ENCODE results near the gene NCOA6. TPM values are rescaled to one million over a fixed set of nuclear protein-coding genes. Genes with fewer than 3 reads are reported as not detected.

NCOA6 gene
- total RNA-seq, 1 donor from 2014 or later, result 21.1 TPM

DNA sequence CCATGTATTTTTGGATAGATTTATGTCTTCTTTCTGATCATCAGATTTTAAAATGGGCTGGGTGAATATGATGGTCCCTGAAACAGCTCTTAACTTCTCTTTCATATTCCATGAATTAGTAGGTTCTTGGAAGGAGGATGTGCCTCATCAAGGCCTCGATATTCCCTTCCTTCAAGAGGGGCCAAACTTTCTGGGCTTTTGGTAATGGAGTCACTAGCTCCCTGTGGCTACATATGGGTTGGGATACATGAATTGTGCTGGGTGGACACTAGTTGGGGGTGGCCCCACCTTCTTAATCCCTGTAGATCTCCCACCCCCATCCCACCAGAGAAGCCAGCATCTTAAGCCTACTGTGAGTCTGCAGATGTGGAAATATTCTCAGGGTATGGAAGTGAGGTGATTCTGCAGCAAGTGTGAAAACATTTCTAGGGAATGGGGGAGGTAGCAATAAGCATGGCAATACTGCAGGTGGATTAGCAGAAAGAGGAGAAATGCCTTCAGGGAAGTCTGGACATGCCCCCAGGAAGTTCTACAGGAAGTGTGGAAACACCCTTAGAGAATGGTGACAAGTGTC, 119.1 kb downstream of the NCOA6 start:
- peaks cover 8% of the 10 kb centered on the region for H3K4me1 Mint-ChIP-seq (ENCODE audit: low read depth, unreplicated experiment)

GRCh38 chr20:34705397-34706301, 119.8 kb downstream of the NCOA6 start:
- Histone ChIP-seq H3K27me3 (ENCODE audit: insufficient read depth, low read length) (no peaks in the 10 kb centered on the region), H3K36me3 (ENCODE audit: insufficient read depth, low read length) (no peaks in the 10 kb centered on the region), H3K79me2 (ENCODE audit: insufficient read depth, low read length) (no peaks in the 10 kb centered on the region), H4K20me1 (ENCODE audit: insufficient read depth, low read length) (peaks cover 31% of the 10 kb centered on the region), H3K4me2 (ENCODE audit: low read length) (peak overlapping the region; percentile 94), H3K9me3 (ENCODE audit: insufficient read depth, low read depth, low read length) (no peaks in the 10 kb centered on the region), H3K27ac (ENCODE audit: low read depth, low read length) (no peak overlapping the region), H2AFZ (ENCODE audit: low read depth, low read length) (no peak overlapping the region), H3K4me3 (ENCODE audit: insufficient read depth, low read depth, low read length) (peak overlapping the region; percentile 85), H3K4me1 (ENCODE audit: insufficient read depth, low read length) (peaks cover 24% of the 10 kb centered on the region), H3K9ac (ENCODE audit: low read length) (peak overlapping the region; percentile 89)
- DNase-seq (ENCODE audit: low read depth) (no peak), FAIRE-seq (no peak)
- Mint-ChIP-seq H3K9me3 (ENCODE audit: unreplicated experiment) (no peaks in the 10 kb centered on the region), H3K4me1 (ENCODE audit: low read depth, unreplicated experiment) (peaks cover 8% of the 10 kb centered on the region), H3K27me3 (ENCODE audit: low read depth, unreplicated experiment) (peaks cover 13% of the 10 kb centered on the region), H3K36me3 (ENCODE audit: low read depth, unreplicated experiment) (no peaks in the 10 kb centered on the region), H3K4me3 (ENCODE audit: unreplicated experiment) (peak overlapping the region; percentile 96), H3K27ac (ENCODE audit: unreplicated experiment) (peak overlapping the region; percentile 47)
- TF ChIP-seq, protein P1, sequence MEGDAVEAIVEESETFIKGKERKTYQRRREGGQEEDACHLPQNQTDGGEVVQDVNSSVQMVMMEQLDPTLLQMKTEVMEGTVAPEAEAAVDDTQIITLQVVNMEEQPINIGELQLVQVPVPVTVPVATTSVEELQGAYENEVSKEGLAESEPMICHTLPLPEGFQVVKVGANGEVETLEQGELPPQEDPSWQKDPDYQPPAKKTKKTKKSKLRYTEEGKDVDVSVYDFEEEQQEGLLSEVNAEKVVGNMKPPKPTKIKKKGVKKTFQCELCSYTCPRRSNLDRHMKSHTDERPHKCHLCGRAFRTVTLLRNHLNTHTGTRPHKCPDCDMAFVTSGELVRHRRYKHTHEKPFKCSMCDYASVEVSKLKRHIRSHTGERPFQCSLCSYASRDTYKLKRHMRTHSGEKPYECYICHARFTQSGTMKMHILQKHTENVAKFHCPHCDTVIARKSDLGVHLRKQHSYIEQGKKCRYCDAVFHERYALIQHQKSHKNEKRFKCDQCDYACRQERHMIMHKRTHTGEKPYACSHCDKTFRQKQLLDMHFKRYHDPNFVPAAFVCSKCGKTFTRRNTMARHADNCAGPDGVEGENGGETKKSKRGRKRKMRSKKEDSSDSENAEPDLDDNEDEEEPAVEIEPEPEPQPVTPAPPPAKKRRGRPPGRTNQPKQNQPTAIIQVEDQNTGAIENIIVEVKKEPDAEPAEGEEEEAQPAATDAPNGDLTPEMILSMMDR (IDR thresholded peaks at IDR 0.05; ENCODE audit: insufficient read depth, low read depth, low read length), result no peak
- no peak for TF ChIP-seq EZH2 (IDR thresholded peaks at IDR 0.05; ENCODE audit: insufficient read depth, low read length)

More for the DNA sequence above, 119.1 kb downstream of the NCOA6 start:
- no peaks in the 10 kb centered on the region for H3K36me3 Mint-ChIP-seq (ENCODE audit: low read depth, unreplicated experiment)
- peaks cover 24% of the 10 kb centered on the region for H3K4me1 ChIP-seq (ENCODE audit: insufficient read depth, low read length)
- H3K36me3 ChIP-seq (ENCODE audit: insufficient read depth, low read length), result no peaks in the 10 kb centered on the region
- H2AFZ ChIP-seq (ENCODE audit: low read depth, low read length), result no peak overlapping the region
- H3K9me3 Mint-ChIP-seq (ENCODE audit: unreplicated experiment), result no peaks in the 10 kb centered on the region
- H3K4me3 ChIP-seq (ENCODE audit: insufficient read depth, low read depth, low read length), result no peak overlapping the region
- no peak for FAIRE-seq
- no peak overlapping the region for H3K4me2 ChIP-seq (ENCODE audit: low read length)
- H3K9ac ChIP-seq (ENCODE audit: low read length), result no peak overlapping the region
- DNase-seq (ENCODE audit: low read depth), result no peak
- H3K27me3 ChIP-seq (ENCODE audit: insufficient read depth, low read length), result no peaks in the 10 kb centered on the region
- no peaks in the 10 kb centered on the region for H3K79me2 ChIP-seq (ENCODE audit: insufficient read depth, low read length)
- H3K27ac ChIP-seq (ENCODE audit: low read depth, low read length), result no peak overlapping the region
- TF ChIP-seq, protein P1 (IDR thresholded peaks at IDR 0.05; ENCODE audit: insufficient read depth, low read depth, low read length), result no peak
- no peak for TF ChIP-seq EZH2 (IDR thresholded peaks at IDR 0.05; ENCODE audit: insufficient read depth, low read length)
- H3K27me3 Mint-ChIP-seq (ENCODE audit: low read depth, unreplicated experiment), result peaks cover 12% of the 10 kb centered on the region
- H4K20me1 ChIP-seq (ENCODE audit: insufficient read depth, low read length), result peaks cover 39% of the 10 kb centered on the region
- no peaks in the 10 kb centered on the region for H3K9me3 ChIP-seq (ENCODE audit: insufficient read depth, low read depth, low read length)
- H3K4me3 Mint-ChIP-seq (ENCODE audit: unreplicated experiment), result no peak overlapping the region
- H3K27ac Mint-ChIP-seq (ENCODE audit: unreplicated experiment), result peak overlapping the region; percentile 62
